NCI-H1105 treated with DMSO at 0.1 percent for 48 hours (cell line): Measurements from ENCODE around the gene HECW1.
A peak's percentile ranks its signal among the peaks of the same experiment; 100 is the strongest.
"Not testable (repeated sequence)": the region's sequence is repeated elsewhere in the genome, so short reads cannot be mapped to it uniquely, and the experiment has no call there.

Source experiments
- DNase-seq: peaks from one replicate; lab custom pipeline; 2025; lab: John Stamatoyannopoulos, UW

The HECW1 gene

GRCh38 chr7:43538404-43538771 is 425.9 kb downstream of the HECW1 start:
- no peak for DNase-seq

- no peak for DNase-seq
Observed at GRCh38 chr7:43540471-43540870, 428.0 kb downstream of the HECW1 start.

- DNase-seq, result no peak
Observed at GRCh38 chr7:43542716-43543115, 430.3 kb downstream of the HECW1 start.

GRCh38 chr7:43546231-43546630 is 433.8 kb downstream of the HECW1 start:
- DNase-seq, result no peak

- DNase-seq, result no peak
Observed at GRCh38 chr7:43550427-43550826, 438.0 kb downstream of the HECW1 start.

GRCh38 chr7:43552122-43552521 is 439.7 kb downstream of the HECW1 start:
- no peak for DNase-seq

- DNase-seq, result no peak
Observed at GRCh38 chr7:43553999-43554398, 441.6 kb downstream of the HECW1 start.

- DNase-seq, result no peak
Observed at GRCh38 chr7:43554423-43554822, 442.0 kb downstream of the HECW1 start.

- no peak for DNase-seq
Observed at GRCh38 chr7:43557831-43558495, 445.5 kb downstream of the HECW1 start.

GRCh38 chr7:43559171-43559945 is 446.9 kb downstream of the HECW1 start:
- no peak for DNase-seq

GRCh38 chr7:43559946-43560335 is 447.5 kb downstream of the HECW1 start:
- DNase-seq, result no peak

GRCh38 chr7:43560742-43561330 is 448.4 kb downstream of the HECW1 start:
- DNase-seq, result no peak

- DNase-seq, result no peak
Observed at GRCh38 chr7:43562383-43562782, 449.9 kb downstream of the HECW1 start.

GRCh38 chr7:43565786-43566185 is 453.3 kb downstream of the HECW1 start:
- DNase-seq, result no peak

- DNase-seq, result no peak
Observed at GRCh38 chr7:43568529-43568928, 456.1 kb downstream of the HECW1 start.

GRCh38 chr7:43569424-43569823 is 457.0 kb downstream of the HECW1 start:
- DNase-seq, result no peak

GRCh38 chr7:43570688-43571365 is 458.4 kb downstream of the HECW1 start:
- no peak for DNase-seq

GRCh38 chr7:43572516-43573049 is 460.1 kb downstream of the HECW1 start:
- no peak for DNase-seq

GRCh38 chr7:43573832-43574231 is 461.4 kb downstream of the HECW1 start:
- DNase-seq, result not testable (repeated sequence)

- DNase-seq, result no peak
Observed at GRCh38 chr7:43575506-43575905, 463.1 kb downstream of the HECW1 start.

GRCh38 chr7:43576241-43576640 is 463.8 kb downstream of the HECW1 start:
- no peak for DNase-seq

- DNase-seq, result peak; percentile 16
Observed at GRCh38 chr7:43577485-43577951, 465.1 kb downstream of the HECW1 start.
